Measurements from ENCODE around the gene EIF1. TPM values are rescaled to one million over a fixed set of nuclear protein-coding genes. Genes with fewer than 3 reads are reported as not detected.
A peak's percentile ranks its signal among the peaks of the same experiment; 100 is the strongest.

Gene EIF1
- total and polyA plus RNA-seq, 2 donors (not counting 3 experiments of a cell fraction or from before 2014, with no cell fraction given): 168 to 814 TPM

DNA sequence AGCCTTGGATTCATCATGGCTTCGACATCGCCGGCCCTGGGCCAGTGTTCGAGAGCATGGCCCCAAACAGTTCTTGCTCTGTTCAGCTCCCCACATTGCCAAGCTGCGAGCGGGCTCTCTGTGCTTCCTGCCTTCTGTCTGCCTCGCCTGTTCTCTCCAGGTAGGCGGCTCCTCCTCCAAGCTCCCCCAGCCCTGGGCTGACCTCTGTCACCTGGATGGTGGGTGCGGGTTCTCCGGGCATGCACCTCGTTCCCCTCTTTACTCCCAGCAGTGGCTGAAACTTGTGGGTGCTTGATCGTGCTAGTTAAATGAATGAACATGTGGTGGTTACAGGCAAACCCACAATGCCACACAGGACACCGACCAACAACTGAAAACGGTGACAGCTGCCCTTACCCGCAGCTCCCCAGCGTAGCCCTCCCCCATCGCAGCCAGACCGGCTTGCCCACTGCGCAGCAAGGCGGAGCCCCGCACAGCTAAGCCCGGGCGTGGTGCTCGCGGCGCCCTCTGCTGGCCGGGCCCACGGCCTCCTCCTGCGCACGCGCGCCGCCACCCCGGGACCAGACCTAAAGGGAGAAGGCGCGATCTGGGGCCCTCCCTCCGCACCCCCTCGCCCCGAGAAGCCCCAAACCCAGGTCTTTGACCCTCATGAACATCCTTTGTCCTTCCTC lies 23.0 kb upstream of the EIF1 start:
- H3K4me3 ChIP-seq (replicated peaks in 1 of 3; ENCODE audit: insufficient read depth in 1 of 3, low read depth in 1 of 3, low read length in 3 of 3): peak overlapping the region in 2 of 3 experiments; percentile 13 to 32
- FAIRE-seq (peak; percentile 67), DNase-seq (ENCODE audit: low read depth, low spot score) (peak; percentile 83)
- H3K4me2 ChIP-seq (ENCODE audit: insufficient read depth, low read length): peak overlapping the region; percentile 56
- H3K27ac ChIP-seq (ENCODE audit: insufficient read depth, low read depth, low read length): peak overlapping the region; percentile 49
- H3K9me1 ChIP-seq (replicated peaks; ENCODE audit: control insufficient read depth, extremely low read depth, insufficient read depth, low read length): no peaks in the 10 kb centered on the region
- H3K36me3 ChIP-seq (ENCODE audit: control insufficient read depth in 2 of 2, extremely low read depth in 1 of 2, insufficient read depth in 2 of 2, low read length in 2 of 2): no peaks in the 10 kb centered on the region
- peaks cover 23% of the 10 kb centered on the region for H3K4me1 ChIP-seq (ENCODE audit: control insufficient read depth, extremely low read depth, insufficient read depth, low read length)
- ChIA-PET POLR2A (interaction anchor here (0.7 kb wide), 1 partner anchor 23 kb away, joined by 8 read pairs; the partner anchor contains the start of gene EIF1), CTCF (interaction anchor here (0.6 to 9.4 kb wide), 32 partner anchors 11 to 1303 kb away, joined by 3 to 369 read pairs (median 4); partner anchors contain the start of genes EIF1 and IGFBP4)
- TF ChIP-seq FOS (IDR thresholded peaks at IDR 0.05; ENCODE audit: borderline replicate concordance, insufficient read depth, low read length): no peak
- no peak for TF ChIP-seq EZH2 (IDR thresholded peaks at IDR 0.05; ENCODE audit: borderline replicate concordance, low read depth, low read length, severe bottlenecking)
- TF ChIP-seq JUN (IDR thresholded peaks at IDR 0.05; ENCODE audit: borderline replicate concordance, insufficient read depth, insufficient read length, low read depth): no peak
- TF ChIP-seq MYC (IDR thresholded peaks at IDR 0.05; ENCODE audit: low read depth, low read length): no peak
- no peak for TF ChIP-seq GATA2 (IDR thresholded peaks at IDR 0.05; ENCODE audit: insufficient read depth, insufficient read length, low read depth, low read length)
- TF ChIP-seq POLR2A (IDR thresholded peaks at IDR 0.05; ENCODE audit: low read depth, low read length): no peak
- peak; percentile 96 to 99 for TF ChIP-seq CTCF (IDR thresholded peaks at IDR 0.05; ENCODE audit: extremely low read depth in 1 of 2, insufficient read depth in 1 of 2, low read depth in 1 of 2, low read length in 2 of 2)
- peak; percentile 24 for TF ChIP-seq POLR2AphosphoS5 (IDR thresholded peaks at IDR 0.05; ENCODE audit: insufficient read depth, low read depth, low read length)
- H3K9me3 ChIP-seq (replicated peaks; ENCODE audit: control insufficient read depth, insufficient read depth, low read length): no peaks in the 10 kb centered on the region
- dilution Hi-C loops (cut with MboI; ENCODE audit: extremely low pct_ligation_motif_present, low sequenced_read_pairs): no loop called here
- H2AFZ ChIP-seq (ENCODE audit: low read depth, low read length): peak overlapping the region; percentile 89
- peak overlapping the region; percentile 1 for H3K9ac ChIP-seq (replicated peaks; ENCODE audit: extremely low read depth, insufficient read depth, low read length)
- H4K20me1 ChIP-seq (replicated peaks; ENCODE audit: control insufficient read depth, extremely low read depth, insufficient read depth, low read length): no peaks in the 10 kb centered on the region
- H3K27me3 ChIP-seq (ENCODE audit: control insufficient read depth in 2 of 2, insufficient read depth in 2 of 2, low read length in 2 of 2): no peaks in the 10 kb centered on the region
- BruUV-seq (replicated peaks): no TSS peak
- H3K79me2 ChIP-seq (ENCODE audit: control insufficient read depth, insufficient read depth, low read length): no peaks in the 10 kb centered on the region
- intact Hi-C loops (cut with micrococcal nuclease): loop anchor here (1.0 to 10.0 kb wide), 8 partner anchors 17 to 1021 kb away; partner anchors contain the start of gene SMARCE1

Measured in endothelial cell of umbilical vein (primary cell).